NCI-H82 (cell line): ENCODE data around the gene KCNAB2.

Source experiments
- DNase-seq: peaks from one replicate; lab custom pipeline; 2025; lab: John Stamatoyannopoulos, UW

The KCNAB2 gene

DNA sequence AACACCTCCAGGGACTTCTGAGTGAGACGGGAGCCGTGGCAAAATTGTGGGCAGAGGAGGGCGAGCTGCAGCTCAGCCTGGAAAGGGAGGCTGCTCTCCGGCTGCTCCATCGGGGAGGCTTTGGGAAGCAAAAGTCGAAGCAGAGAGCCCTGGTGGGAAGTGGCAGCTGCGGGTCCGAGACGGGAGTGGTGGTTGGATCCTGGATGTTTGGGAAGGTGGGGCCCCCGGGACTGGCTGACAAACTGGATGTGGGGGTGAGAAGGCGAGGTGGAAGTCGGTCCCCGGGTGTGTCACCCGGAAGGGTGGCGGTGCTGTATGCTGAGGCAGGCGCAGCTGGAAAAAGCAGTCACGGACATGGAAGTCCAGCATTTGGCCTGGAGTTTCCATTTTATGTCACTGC lies 52.1 kb downstream of the KCNAB2 start:
- no peak for DNase-seq

DNA sequence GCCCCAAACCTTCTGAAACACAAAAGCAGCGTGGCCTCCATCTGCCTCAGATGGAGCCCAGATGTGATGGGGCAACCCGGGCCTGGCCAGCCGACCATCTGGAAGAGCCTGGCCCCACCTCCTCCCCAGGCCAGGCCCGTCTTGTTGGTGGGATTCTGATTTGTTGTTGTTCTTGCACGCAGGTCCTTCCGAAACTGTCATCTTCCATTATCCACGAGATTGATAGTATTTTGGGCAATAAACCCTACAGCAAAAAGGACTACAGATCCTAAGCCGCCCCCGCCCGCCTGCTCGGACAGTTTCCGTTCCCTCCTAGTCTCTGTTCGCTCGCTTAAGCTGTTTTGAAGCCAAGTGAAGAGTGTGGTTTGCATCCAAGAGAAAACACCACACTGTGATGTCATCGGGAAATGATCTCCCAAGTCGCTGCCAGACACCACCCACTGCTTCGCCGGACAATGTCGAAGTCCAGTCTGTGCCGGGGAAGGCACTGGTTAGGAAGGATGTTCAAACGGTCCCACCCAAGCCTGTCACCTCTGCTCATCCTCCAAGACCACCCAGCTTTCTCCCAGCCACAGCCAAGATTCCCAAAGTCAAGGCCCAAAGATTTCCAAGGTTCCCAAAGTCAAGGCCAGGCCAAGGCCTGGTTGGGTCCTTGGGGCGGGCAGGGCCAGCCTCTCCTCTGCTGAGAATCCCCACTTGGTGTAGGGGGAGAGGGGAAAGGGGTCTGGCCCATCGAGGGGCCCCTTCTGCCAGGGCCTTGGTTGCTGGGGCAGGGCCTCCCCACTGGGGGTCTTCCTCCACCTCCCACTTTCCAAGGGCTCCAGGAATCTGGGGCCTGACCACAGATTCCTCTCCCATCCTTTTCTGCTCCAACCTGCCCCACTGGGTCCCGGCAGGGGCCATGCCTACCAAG lies 52.9 kb downstream of the KCNAB2 start:
- DNase-seq: no peak

DNA sequence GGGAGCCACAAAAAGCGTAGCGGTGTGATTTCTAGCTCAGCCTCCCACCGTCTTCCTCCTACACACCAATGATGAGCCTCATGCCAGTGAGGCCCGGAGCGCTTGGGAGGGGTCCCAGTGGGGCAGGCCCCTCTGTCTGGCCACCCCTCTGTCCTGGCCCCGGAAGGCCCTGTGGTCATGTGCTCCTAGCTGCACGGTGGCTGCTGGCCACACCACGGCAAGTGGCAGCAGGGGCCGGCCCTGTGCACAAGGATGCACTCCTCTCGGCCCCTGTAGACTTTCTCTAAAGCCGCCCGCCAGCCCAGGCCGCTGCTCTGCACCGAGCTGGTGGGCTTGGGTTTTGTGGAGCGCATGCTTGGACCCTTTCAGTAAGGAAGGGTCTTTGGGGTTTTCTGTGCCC lies 53.6 kb downstream of the KCNAB2 start:
- no peak for DNase-seq

DNA sequence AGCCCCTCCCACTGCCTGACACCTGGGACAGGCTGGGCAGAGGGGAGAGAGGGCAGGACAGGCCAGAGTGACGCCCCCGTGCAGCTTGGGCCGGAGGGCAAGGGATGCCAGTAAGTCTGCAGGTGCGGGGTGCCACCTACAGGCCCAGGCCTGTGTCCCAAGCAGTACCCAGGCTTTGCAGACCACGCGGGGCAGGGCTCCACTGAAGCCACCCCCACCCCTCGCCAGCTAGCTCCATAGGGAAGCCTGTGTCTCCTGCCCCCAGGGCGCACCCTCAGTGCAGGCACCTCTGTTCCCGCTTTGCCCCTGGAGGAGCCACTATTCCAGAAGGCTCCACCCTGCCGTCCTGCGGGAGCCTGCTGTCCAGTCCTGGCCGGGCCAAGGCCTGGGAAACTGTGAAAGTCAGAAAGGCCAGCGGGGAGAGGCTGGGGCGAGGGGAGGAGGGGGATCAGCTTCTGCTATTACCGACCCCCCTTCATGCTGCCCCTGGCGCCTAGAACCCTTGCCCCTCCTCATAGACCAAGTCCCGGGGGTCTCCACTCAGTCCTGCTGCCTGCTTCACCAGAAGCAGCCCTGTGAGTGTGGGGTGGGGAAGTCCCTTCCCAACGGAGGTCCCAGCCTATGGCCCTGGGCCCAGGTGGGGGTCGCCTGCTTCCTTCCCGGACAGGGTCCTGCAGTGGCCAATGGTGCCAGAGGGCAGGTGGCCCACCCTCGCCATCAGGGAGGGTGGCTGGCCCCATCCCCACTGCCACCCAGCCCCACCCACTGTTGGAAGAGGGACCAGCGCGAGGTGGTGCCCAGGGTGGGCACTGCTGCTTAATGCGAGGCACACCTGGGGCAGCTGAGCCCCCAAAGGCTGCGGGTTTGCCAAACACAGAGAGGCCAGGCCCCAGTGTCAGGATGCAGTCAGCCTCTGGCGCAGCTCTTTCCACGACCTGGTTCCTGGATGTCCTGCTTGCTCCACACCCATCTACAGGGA lies 54.4 kb downstream of the KCNAB2 start:
- no peak for DNase-seq

DNA sequence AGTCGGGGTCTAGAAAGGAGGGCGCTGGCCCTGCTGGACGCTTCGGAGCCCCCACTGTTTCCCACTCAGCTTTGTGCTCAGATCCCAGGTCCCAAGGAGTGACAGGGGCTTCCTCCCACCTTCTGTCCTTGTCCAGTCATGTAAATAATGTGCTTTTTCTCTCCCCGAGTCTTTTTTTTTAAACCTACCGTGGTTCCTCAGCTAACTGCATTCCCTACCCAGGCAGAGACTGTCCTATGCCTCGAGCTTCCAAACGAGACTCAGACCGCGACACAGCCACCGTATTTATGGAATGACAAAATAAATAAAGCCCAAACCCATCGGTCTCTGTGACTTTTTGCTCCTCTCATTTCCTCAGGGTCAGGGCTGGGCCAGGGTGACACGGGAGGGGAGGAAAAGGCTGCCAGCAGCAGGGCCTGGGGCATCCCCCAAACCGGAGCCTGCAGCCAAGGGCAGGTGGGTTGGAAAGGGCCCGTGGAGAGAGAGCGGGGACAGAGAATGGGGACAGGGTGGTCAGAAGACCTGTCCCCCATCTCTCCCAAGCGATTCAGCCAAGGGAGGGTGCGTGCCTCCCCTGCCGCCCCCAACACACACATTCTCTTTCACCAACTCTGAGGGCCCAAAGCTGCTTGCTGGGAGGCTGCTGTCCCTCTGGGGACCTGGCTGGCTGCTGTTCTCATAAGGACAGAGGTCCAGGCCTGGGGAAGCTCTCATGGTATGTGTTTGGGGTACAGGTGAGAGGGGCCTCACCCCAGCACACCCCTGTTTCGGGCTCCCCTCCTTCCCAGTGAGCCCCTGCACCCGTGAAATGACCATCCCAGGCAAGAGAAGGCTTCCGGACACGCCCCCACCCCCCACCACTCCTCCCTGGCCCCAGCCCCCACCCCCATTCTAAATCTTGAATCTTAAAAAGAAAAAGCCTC lies 55.4 kb downstream of the KCNAB2 start:
- no peak for DNase-seq

DNA sequence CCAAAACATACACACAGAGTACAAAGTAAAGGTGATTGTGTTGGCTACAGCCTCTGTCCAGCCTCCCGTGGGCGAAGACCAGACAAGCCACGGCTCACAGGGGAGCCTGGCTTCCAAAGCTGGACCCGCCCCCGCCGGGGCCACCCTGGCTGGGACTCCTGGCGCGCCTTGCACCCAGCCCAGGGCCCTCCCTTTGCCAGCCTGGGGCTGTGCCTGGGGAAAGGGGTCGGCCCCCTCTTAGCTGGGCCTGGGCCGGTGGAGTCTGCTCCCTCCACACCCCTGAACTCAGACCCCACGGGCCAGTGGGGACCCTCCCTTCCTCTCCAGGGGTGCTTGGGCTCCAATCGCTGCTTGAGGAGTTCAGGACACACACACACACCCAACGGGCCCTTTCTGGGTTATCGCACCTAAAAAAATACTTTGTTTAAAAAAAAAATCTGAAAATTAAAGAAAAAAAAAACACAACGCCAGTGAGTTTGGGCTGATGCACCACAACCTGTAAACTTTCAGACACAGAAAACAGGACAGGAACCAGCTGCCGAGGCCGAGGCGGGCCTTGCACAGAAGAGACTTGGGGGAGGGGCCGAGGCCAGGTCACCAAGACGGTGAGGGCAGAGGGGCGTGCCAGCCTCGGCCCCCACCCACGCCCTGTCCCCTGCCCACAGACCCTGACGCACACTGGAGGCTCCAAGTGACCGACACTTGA lies 56.3 kb downstream of the KCNAB2 start:
- DNase-seq: no peak

DNA sequence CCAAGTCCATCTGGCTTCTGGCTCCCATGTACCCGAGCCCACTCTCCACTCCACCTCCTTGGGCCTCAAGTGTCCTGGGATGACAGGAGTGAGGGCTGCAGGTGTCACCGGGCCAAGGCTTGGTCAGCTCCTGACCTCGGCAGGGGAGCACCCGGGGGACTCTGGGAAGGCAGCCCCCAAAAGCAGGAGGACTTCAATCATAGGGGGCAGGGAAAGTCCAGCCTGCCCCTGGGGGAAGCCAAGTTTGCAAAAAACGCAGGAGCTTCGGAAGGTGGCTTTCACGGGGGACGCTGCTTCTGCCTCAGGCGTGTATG lies 56.8 kb downstream of the KCNAB2 start:
- DNase-seq: no peak

DNA sequence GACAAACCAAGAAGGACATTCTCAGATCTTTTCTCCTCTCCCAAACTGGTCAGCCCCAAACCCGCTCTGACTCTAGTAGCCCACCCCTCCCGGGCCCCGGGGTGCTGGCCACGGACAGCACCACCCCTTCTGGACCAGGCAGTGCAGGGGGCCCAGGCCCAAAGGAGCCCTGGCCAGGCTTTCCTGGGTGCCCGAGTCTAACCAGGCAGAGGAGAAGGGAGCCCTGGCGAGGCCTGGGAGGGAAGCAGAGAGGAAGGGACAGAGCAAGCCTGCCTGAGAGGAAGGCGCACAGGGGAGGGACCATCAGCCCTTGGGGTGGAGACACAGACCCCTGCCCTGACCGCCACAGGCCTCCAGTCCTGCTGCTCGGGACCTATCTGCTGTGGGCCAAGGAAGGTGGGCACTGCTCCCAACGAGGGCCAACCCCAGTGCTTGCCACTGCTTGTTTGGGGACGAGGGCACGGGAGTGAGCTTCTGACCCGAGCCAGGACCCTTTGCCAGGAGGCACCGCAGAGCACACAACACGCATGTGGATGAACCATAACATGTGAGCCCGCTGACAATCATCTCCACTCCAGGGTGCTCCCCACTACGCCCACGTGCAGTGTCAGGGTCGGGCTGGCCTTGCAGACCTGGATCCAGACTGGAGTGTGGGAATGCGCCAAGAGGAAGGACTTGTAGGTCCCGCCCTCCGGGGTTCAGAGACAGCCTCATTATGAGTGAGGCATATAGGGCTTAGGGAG lies 57.6 kb downstream of the KCNAB2 start:
- no peak for DNase-seq

DNA sequence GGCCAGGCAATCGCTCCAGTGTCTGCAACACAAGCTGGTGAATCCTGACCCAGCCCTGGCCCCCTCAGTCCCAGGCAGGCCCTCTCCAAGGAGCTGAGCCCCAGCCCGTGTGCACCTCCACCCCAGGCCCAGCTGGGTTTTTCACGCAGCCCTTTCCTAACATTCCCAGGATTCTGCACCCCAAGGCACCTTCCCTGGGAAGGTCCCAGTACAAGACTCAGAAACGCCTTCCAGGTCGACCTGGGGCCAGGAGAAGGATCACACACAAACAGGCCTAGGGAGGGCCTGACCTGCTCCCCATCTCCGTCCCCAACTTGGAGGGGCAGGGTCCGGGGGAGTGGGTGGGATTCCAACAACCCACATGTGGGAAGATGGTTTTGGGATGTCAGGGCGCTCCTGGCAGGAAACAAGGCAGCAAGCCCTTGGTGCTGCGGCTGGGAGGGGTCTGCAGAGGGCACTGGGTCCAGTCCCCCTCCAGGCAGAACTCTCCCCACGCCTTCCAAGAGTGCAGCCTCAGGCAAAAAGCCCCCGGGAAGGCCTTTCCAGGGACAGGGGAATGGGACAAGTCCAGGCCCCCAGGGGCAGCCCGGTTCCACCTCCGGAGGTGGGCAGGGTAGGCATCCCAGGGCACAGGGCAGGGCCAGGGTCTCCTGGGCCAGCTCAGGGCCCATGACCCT lies 58.3 kb downstream of the KCNAB2 start:
- DNase-seq: no peak

DNA sequence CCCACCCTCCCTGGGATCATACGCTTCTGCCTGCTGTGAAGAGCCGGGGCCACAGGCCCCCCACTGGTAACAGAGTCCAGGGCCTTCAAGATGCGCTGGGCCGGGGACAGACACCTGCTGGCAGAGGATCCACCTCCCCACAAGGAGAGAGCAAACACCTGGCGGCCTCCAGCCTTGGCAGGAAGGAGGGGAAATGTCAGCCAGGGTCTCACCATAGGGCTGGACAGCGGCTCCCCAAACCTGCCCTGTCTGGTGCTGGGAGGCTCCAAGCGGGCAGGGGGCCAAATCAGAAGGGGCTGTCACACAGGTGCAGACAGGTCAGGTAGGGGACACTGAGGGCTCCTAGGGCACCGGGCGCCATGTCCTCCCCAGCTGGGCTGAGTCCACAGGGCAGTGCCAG lies 58.9 kb downstream of the KCNAB2 start:
- DNase-seq: no peak

DNA sequence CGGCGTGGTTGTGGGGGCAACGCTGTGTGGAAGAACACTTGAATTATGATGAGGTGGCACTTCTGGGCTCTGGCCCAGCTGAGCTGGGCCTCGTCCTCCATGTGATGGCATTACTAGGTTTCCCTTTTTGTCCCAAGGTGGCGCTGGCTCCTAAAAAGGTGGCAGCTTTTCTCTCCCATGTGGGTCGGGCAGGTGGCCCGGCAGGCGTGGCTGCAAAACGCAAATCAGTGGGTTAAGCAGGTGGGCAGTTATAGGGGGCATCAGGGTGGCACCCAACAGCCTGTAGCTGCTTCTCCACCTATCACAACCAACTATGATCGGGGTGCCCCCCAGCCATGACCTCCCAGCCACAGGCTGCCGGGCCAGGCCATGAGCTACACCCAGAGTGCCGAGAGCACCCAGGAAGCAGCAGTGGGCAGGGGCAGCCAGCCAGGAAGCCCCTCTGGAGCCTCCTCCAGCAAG lies 59.6 kb downstream of the KCNAB2 start:
- peak; percentile 21 for DNase-seq

DNA sequence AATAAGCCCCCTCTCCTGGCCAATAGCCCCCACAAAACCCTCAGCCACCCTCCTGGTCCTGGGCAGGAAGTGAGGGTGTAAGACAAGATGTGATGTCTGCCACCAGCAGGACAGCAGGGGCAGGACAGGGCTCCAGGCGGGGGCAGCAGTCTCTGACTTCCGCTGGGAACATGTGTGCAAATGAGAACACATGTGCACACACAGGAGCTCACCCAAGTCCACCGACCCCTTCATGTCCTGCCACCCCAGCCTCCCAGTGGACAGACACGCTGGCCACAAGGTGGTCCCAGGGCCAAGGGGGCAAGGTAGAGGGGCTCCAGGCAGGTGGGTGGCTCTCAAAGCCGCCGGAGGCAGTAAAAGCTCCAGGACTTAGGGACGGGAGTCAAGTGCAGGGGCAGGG lies 60.1 kb downstream of the KCNAB2 start:
- DNase-seq: peak; percentile 30

DNA sequence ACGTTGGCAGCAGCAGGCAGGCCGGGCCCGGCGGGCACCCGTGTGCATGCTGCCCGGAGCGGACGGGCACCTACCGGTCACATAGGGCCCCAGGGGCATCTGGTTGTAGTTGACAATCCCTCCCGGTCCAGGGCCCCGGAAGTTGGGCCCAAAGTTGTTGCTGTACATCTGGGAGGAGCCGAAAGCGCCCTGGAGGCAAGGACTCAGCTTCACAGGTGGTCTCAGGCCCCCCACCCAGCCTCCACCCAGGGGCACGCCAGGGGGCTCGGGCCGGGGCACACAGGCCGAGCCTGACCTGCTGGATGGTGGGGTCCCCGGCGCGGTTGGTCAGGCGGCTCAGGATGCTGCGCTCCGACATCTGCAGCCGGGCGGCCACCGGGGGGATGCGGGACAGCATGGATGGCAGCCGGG lies 60.6 kb downstream of the KCNAB2 start:
- no peak for DNase-seq

DNA sequence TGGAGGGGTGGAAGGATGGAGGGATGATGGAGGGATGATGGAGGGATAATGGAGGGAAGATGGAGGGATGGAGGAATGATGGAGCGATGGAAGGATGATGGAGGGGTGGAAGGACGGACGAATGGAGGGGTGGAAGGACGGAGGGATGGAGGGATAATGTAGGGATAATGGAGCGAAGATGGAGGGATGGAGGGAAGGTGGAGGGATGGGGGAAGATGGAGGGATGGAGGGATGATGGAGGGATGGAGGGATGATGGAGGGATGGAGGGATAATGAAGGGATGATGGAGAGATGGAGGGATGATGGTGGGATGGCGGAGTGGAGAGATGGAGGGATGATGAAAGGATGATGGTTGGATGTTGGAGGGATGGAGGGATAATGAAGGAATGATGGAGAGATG lies 61.3 kb downstream of the KCNAB2 start:
- DNase-seq: no peak

DNA sequence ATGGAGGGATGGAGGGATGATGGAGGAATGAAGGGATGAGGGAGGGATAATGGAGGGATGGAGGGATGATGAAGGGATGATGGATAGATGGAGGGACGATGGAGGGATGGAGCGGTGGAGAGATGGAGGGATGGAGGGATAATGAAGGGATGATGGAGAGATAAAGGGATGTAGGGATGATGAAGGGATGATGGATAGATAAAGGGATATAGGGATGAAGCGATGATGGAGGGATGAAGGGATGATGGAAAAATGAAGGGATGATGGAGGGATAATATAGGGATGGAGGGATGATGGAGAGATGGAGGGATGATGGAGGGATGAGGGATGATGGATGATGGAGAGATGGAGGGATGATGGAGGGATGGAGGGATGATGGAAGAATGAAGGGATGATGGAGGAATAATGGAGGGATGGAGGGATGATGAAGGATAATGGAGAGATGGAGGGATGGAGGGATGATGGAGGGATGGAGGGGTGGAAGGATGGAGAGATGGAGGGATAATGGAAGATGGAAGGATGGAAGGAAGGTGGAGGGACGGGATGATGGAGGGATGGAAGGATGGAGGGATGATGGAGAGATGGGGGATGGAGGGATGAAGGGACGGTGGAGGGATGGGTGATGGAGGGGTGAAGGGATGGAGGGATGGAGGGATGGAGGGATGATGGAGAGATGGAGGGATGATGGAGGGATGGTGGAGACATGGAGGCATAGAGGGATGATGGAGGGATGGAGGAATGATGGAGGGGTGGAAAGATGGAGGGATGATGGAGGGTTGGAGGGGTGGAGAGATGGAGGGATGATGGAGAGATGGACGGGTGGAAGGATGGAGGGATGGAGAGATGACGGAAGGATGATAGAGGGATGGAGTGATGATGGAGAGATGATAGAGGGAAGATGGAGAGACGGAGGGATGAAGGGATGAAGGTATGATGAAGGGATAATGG lies 62.0 kb downstream of the KCNAB2 start:
- DNase-seq: no peak

DNA sequence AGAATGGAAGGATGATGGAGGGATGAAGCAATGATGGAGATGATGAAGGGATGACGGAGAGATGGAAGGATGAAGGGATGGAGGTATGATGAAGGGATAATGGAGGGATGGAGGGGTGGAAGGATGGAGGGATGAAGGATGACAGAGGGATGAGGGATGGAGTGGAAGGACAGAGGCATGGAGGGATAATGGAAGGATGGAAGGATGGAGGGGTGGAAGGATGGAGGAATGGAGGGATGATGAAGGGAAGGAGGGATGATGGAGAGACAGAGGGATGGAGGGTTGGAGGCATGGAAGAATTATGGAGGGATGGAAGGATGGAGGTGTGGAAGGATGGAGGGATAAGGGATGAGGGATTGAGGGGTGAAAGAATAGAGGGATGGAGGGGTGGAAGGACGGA lies 62.8 kb downstream of the KCNAB2 start:
- no peak for DNase-seq

DNA sequence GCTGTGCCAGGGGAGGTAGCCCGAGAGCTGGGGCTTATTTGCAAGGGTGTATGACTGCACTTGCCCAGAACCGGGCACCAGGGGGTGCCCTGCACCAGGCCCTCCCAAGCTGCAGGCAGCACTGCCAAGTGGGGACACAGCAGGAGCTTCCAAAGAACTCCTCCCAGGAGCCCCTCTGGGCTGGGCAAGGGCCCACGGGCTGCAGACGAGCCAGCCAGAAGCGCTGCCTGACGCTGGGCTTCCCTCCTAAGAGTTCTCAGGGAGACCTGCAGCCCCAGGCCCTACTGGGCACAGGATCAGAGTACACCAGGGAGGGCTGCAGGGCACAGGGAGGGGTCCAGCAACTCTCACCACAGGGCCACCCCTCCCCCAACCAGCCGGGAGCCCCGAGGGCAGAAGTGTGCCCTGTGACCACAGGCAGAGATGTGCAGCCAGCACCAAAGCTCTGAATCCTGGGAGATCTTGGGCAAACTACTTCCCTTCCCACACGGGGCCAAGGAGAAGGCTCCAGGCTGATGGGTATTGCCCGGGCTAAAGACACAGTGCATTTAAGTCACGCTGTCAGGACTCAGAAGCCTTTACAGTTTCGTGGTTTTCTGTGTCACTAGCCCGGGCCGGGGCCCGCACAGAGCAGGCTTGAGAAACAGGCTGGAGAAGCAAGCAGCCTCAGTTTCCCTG lies 63.4 kb downstream of the KCNAB2 start:
- DNase-seq: peak; percentile 62

DNA sequence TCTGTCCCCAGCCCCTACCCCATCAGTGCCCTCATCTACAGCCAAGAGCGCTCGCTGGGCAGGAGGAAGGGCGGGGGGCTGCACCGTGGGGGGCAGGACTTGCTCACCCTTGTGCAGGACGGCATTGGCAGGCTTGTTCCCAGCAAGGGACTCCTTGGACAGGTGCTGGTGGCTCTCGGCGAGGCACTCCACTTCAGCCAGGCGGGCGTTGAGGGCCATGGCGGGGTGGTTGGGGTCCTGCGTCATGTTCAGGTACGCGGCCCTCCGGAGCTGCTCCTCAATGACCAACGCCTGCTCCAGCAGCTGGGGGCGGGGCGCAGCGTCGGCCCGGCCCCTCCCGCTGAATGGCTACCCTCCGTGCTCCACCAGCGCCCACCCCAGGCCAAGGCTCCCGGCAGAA lies 64.0 kb downstream of the KCNAB2 start:
- DNase-seq: no peak
